Activated CD4-positive, alpha-beta T cell treated with anti-CD3 and anti-CD28 coated beads, Interleukin-2, amount 10 ng/mL, durations not matched to agents 24 days and 14 days (primary cell): ENCODE data around the gene SMIM9. TPM values are rescaled to one million over a fixed set of nuclear protein-coding genes. Genes with fewer than 3 reads are reported as not detected.

Experiments
- DNase-seq: peaks from one replicate; pipeline ENCODE4 v3.0.0; 2022
- H3K27ac Mint-ChIP-seq: one replicate; pipeline ENCODE4 v1.8.0; 2022; ENCODE audit warnings: mild to moderate bottlenecking, mixed read lengths
- H3K27me3 Mint-ChIP-seq: one replicate; pipeline ENCODE4 v1.8.0; 2022; ENCODE audit warnings: mixed read lengths
- H3K36me3 Mint-ChIP-seq: one replicate; pipeline ENCODE4 v1.8.0; 2022; ENCODE audit warnings: low read depth, mild to moderate bottlenecking, mixed read lengths
- H3K4me1 Mint-ChIP-seq: one replicate; pipeline ENCODE4 v1.8.0; 2021; ENCODE audit warnings: mixed read lengths
- H3K4me3 Mint-ChIP-seq: one replicate; pipeline ENCODE4 v1.8.0; 2022; ENCODE audit warnings: mild to moderate bottlenecking, moderate library complexity, mixed read lengths
- H3K9me3 Mint-ChIP-seq: one replicate; pipeline ENCODE4 v1.8.0; 2021; ENCODE audit warnings: mixed read lengths
- intact Hi-C: fragments of 100-400 bp; cut with micrococcal nuclease; formaldehyde crosslinking; loops from one replicate; pipeline ENCODE4 v1.15.1; 2023
- total RNA-seq: library from RNA; stranded (reverse); gene quantifications from 2 replicates; pipeline ENCODE4 v1.2.3, GENCODE V29; 2022

The SMIM9 gene
- total RNA-seq, 1 donor from 2014 or later: not detected

GRCh38 chrX:154780968-154781367 lies 53.5 kb downstream of the SMIM9 start:
- H3K27me3 Mint-ChIP-seq: no peaks in the 10 kb centered on the region
- H3K27ac Mint-ChIP-seq: no peak overlapping the region
- H3K9me3 Mint-ChIP-seq: no peaks in the 10 kb centered on the region
- DNase-seq: no peak
- H3K4me1 Mint-ChIP-seq: peaks cover 31% of the 10 kb centered on the region
- intact Hi-C loops: no loop called here
- peaks cover 46% of the 10 kb centered on the region for H3K36me3 Mint-ChIP-seq
- no peak overlapping the region for H3K4me3 Mint-ChIP-seq

DNA sequence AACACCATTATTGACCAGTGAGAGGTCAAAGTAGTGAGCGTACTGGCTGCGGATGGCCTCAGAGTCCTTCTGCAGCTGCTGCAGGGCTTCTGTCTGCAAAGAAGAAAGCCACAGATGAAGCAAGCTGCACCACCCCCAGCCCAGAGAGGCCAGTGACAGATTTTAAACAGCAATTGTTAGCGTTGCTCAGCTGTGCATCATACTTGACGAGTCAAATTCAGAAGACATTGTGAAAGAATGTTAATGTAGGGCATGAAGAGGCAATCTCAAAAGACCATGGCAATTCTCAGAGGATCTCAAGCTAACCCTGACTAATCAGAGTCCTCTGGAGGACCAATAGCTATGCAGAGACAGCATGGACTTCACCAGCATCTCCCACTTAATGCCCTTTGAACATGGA lies 55.2 kb downstream of the SMIM9 start:
- no peak overlapping the region for H3K27ac Mint-ChIP-seq
- no peak overlapping the region for H3K4me3 Mint-ChIP-seq
- H3K27me3 Mint-ChIP-seq: no peaks in the 10 kb centered on the region
- peaks cover 57% of the 10 kb centered on the region for H3K36me3 Mint-ChIP-seq
- intact Hi-C loops: no loop called here
- DNase-seq: no peak
- peaks cover 32% of the 10 kb centered on the region for H3K4me1 Mint-ChIP-seq
- H3K9me3 Mint-ChIP-seq: no peaks in the 10 kb centered on the region

- H3K4me3 Mint-ChIP-seq: no peak overlapping the region
- no peak overlapping the region for H3K27ac Mint-ChIP-seq
- no peak for DNase-seq
- peaks cover 60% of the 10 kb centered on the region for H3K36me3 Mint-ChIP-seq
- no peaks in the 10 kb centered on the region for H3K9me3 Mint-ChIP-seq
- H3K27me3 Mint-ChIP-seq: no peaks in the 10 kb centered on the region
- H3K4me1 Mint-ChIP-seq: peaks cover 22% of the 10 kb centered on the region
- intact Hi-C loops: no loop called here
Observed at GRCh38 chrX:154776753-154777152, 57.7 kb downstream of the SMIM9 start.

DNA sequence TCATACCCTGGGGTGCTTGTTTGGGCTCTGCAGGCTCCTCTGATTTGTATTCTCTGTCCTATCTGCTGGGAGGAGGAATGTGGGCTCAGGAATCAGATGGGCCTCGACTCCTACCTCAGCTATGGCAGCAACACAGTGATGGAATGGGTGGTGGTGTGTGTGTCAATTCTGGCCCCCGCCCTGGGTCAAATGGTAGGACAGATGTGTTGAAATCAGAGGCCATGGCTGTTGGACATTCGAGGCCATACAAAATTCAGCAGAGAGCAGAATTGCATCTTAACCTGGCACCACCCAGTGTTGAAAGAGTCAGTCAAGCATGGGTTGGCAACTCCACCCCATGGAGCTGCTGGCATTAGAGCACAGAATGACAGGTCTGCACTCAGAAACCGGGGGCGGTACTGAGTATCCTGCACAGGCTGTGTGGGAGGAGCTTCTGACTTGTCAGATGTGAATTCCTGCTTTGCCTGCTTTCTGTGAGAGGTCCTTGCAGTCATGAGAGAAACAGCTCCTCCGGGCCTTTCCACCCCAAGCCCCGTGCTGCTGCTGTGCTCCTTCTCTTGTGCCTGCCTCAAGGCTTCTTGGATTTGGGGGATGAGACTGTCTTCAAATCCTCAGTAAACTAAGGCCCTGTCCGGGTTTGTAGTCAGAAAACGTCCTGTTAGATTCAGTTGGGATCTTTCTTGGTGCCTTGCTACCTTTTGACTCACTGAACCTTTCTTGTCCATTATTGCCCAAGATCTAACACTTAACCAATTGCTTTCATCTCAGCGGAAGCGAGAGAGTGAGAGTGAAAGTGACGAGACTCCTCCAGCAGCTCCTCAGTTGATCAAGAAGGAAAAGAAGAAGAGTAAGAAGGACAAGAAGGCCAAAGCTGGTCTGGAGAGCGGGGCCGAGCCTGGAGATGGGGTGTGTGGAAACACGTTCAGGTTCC lies 58.8 kb downstream of the SMIM9 start:
- no peaks in the 10 kb centered on the region for H3K9me3 Mint-ChIP-seq
- peaks cover 66% of the 10 kb centered on the region for H3K36me3 Mint-ChIP-seq
- intact Hi-C loops: no loop called here
- no peak for DNase-seq
- peaks cover 24% of the 10 kb centered on the region for H3K4me1 Mint-ChIP-seq
- H3K27ac Mint-ChIP-seq: peak overlapping the region; percentile 76
- peak overlapping the region; percentile 50 for H3K4me3 Mint-ChIP-seq
- no peaks in the 10 kb centered on the region for H3K27me3 Mint-ChIP-seq

GRCh38 chrX:154774622-154775021 lies 59.8 kb downstream of the SMIM9 start:
- DNase-seq: no peak
- Mint-ChIP-seq H3K9me3 (no peaks in the 10 kb centered on the region), H3K4me1 (peaks cover 25% of the 10 kb centered on the region), H3K27ac (no peak overlapping the region), H3K36me3 (peaks cover 71% of the 10 kb centered on the region), H3K4me3 (no peak overlapping the region), H3K27me3 (no peaks in the 10 kb centered on the region)
- intact Hi-C loops: no loop called here

Other genes with a start within 250 kb of the SMIM9 start
- gene CTAG1A, start 249.5 kb downstream of the SMIM9 start, total RNA-seq: not detected in 2 replicates
- not detected in 2 replicates for gene CTAG1B, start 215.4 kb downstream of the SMIM9 start, total RNA-seq
- not detected in 2 replicates for gene CTAG2, start 181.1 kb downstream of the SMIM9 start, total RNA-seq
- gene GAB3, start 83.6 kb downstream of the SMIM9 start, total RNA-seq: 3.5 and 3.6 TPM in 2 replicates
- 183 and 196 TPM in 2 replicates for gene DKC1, start 71.8 kb downstream of the SMIM9 start, total RNA-seq
- 22.4 and 25.6 TPM in 2 replicates for gene MPP1, start 29.2 kb downstream of the SMIM9 start, total RNA-seq
- gene F8A1, start 51.7 kb upstream of the SMIM9 start, total RNA-seq: 23.2 and 25.0 TPM in 2 replicates
- gene F8, start 188.1 kb upstream of the SMIM9 start, total RNA-seq: 3.0 and 3.7 TPM in 2 replicates
- gene FUNDC2, start 192.2 kb upstream of the SMIM9 start, total RNA-seq: 74.9 and 75.7 TPM in 2 replicates
- 2.5 and 3.6 TPM in 2 replicates for gene CMC4, start 236.5 kb upstream of the SMIM9 start, total RNA-seq
- 9.8 and 11.4 TPM in 2 replicates for gene MTCP1, start 236.5 kb upstream of the SMIM9 start, total RNA-seq
- 28.8 and 28.9 TPM in 2 replicates for gene BRCC3, start 236.8 kb upstream of the SMIM9 start, total RNA-seq